Measurements from ENCODE around the gene ABCA4.

- TF ChIP-seq CEBPB (IDR thresholded peaks at IDR 0.05; ENCODE audit: low read depth) (no peak), CTCF (IDR thresholded peaks at IDR 0.05 in 2 of 3, conservative IDR thresholded peaks at IDR 0.05 in 1 of 3; ENCODE audit: borderline replicate concordance in 1 of 3, insufficient read depth in 1 of 3, low read depth in 2 of 3, low read length in 2 of 3) (no peak), REST (IDR thresholded peaks at IDR 0.05; ENCODE audit: low read depth) (no peak), MAX (IDR thresholded peaks at IDR 0.05) (no peak), EGR1 (IDR thresholded peaks at IDR 0.05; ENCODE audit: low read depth) (no peak), ATF3 (IDR thresholded peaks at IDR 0.05) (no peak), EZH2 (IDR thresholded peaks at IDR 0.05) (no peak), POLR2A (IDR thresholded peaks at IDR 0.05; ENCODE audit: borderline replicate concordance, extremely low read depth, insufficient read depth, insufficient read length) (no peak), POLR2AphosphoS5 (IDR thresholded peaks at IDR 0.05; ENCODE audit: low read depth, low read length) (no peak), ZNF274 (IDR thresholded peaks at IDR 0.05; ENCODE audit: low read depth, low read length) (no peak), SRF (IDR thresholded peaks at IDR 0.05; ENCODE audit: low read depth) (no peak), SP1 (IDR thresholded peaks at IDR 0.05; ENCODE audit: low read depth) (no peak)
These were observed 34.0 kb upstream of the ABCA4 start for GRCh38 chr1:94154989-94155388.
